DND-41 (cell line): ENCODE data around the gene IL4I1.

Experiments
- ATAC-seq: fragments of 200-7000 bp; cut with Tn5 transposase; 3 replicates; pipeline ENCODE4 v1.9.1; 2021; ENCODE audit warnings: low read depth; ENCODE audit not compliant: insufficient read depth
- DNase-seq: peaks from one replicate; pipeline ENCODE4 v3.0.0-alpha.2; 2020
- H2AFZ ChIP-seq: 2 replicates; pipeline ENCODE4 v1.6.0; 2012; ENCODE audit warnings: low read depth, low read length
- H3K27ac ChIP-seq: 2 replicates; pipeline ENCODE4 v1.5.1; 2012; ENCODE audit warnings: low read length, inconsistent platforms
- H3K27me3 ChIP-seq: fragments of 200-600 bp; sonication (generic); 2 replicates; pipeline ENCODE4 v1.6.0; 2012; ENCODE audit warnings: low read length, mild to moderate bottlenecking, inconsistent platforms; ENCODE audit not compliant: insufficient read depth, poor library complexity
- H3K36me3 ChIP-seq: 2 replicates; pipeline ENCODE4 v1.5.1; 2012; ENCODE audit warnings: low read length, inconsistent platforms; ENCODE audit not compliant: insufficient read depth
- H3K4me1 ChIP-seq: 2 replicates; pipeline ENCODE4 v1.5.1; 2012; ENCODE audit warnings: mild to moderate bottlenecking, low read length; ENCODE audit not compliant: insufficient read depth
- H3K4me2 ChIP-seq: 2 replicates; pipeline ENCODE4 v1.6.0; 2012; ENCODE audit warnings: mild to moderate bottlenecking, moderate library complexity, low read length, inconsistent platforms; ENCODE audit not compliant: insufficient read depth
- H3K4me3 ChIP-seq, 2 experiments: fragments of 200-600 bp in 1 of 2; shearing (Covaris generic) in 1 of 2; 2 replicates each; pipeline ENCODE4 v1.5.1; 2012 to 2016; ENCODE audit warnings: inconsistent platforms in 2 of 2, low read length in 2 of 2, mild to moderate bottlenecking in 2 of 2, low read depth in 1 of 2, moderate library complexity in 1 of 2
- H3K79me2 ChIP-seq: 2 replicates; pipeline ENCODE4 v1.6.0; 2012; ENCODE audit warnings: low read length, inconsistent platforms; ENCODE audit not compliant: insufficient read depth
- H3K9ac ChIP-seq: 2 replicates; pipeline ENCODE4 v1.6.0; 2012; ENCODE audit warnings: low read depth, mild to moderate bottlenecking, inconsistent platforms, low read length, moderate library complexity
- H3K9me3 ChIP-seq: 2 replicates; pipeline ENCODE4 v1.5.1; 2012; ENCODE audit warnings: low read length, moderate library complexity, mild to moderate bottlenecking, inconsistent platforms; ENCODE audit not compliant: insufficient read depth, severe bottlenecking
- H4K20me1 ChIP-seq: 2 replicates; pipeline ENCODE4 v1.6.0; 2012; ENCODE audit warnings: low read length; ENCODE audit not compliant: insufficient read depth
- EZH2 ChIP-seq: IDR thresholded peaks from 3 replicates; pipeline ENCODE4 v1.6.1; 2012; ENCODE audit warnings: borderline replicate concordance, low read depth, mild to moderate bottlenecking, moderate library complexity, low read length, inconsistent platforms; ENCODE audit not compliant: severe bottlenecking
- TF ChIP-seq, protein P1 (sequence below): IDR thresholded peaks from 2 replicates; pipeline ENCODE4 v1.5.1; 2012; ENCODE audit warnings: borderline replicate concordance, low read length, moderate library complexity, mild to moderate bottlenecking; ENCODE audit not compliant: poor library complexity, severe bottlenecking; ENCODE audit errors: extremely low read depth

IL4I1 gene

DNA sequence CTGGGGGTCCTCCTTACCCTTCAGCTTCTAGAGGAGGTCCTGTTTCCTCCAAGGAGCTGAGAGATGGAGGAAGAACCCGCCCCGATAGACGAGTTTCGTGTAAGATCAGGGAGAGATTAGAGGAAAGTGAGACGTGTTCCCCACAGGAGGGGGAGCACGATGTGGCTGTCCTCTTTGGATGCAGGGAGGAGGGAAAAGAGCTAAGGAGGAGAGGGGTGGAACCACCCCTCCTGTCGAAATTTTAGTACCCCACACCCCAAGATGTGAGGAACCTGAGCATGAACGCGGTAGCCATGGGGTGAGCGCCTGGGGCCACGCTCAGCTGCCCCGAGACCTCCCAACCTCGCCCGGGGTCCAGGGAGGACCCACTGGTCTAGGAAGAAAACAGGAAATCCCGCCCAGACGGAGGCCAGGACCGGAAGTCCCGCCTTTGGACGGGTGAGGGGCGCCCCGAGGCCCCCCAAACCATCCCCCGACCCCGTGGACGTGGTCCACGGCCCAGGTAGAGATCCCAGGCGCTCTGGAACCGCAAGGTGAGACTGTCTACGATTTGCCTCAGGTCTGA lies 20.7 kb downstream of the IL4I1 start:
- peak; percentile 20; the same call in 1 of the 3 replicates for ATAC-seq
- Histone ChIP-seq H4K20me1 (no peaks in the 10 kb centered on the region; the same call in 1 of the 2 replicates), H3K27me3 (no peaks in the 10 kb centered on the region), H3K79me2 (peaks cover 39% of the 10 kb centered on the region), H3K4me3 (peak overlapping the region; percentile 78 to 86), H3K4me2 (peak overlapping the region; percentile 98), H2AFZ (peak overlapping the region; percentile 87), H3K9me3 (no peaks in the 10 kb centered on the region), H3K9ac (peak overlapping the region; percentile 93), H3K4me1 (peaks cover 39% of the 10 kb centered on the region), H3K27ac (peak overlapping the region; percentile 99), H3K36me3 (peaks cover 34% of the 10 kb centered on the region)
- peak; percentile 71 for DNase-seq
- TF ChIP-seq, protein P1, sequence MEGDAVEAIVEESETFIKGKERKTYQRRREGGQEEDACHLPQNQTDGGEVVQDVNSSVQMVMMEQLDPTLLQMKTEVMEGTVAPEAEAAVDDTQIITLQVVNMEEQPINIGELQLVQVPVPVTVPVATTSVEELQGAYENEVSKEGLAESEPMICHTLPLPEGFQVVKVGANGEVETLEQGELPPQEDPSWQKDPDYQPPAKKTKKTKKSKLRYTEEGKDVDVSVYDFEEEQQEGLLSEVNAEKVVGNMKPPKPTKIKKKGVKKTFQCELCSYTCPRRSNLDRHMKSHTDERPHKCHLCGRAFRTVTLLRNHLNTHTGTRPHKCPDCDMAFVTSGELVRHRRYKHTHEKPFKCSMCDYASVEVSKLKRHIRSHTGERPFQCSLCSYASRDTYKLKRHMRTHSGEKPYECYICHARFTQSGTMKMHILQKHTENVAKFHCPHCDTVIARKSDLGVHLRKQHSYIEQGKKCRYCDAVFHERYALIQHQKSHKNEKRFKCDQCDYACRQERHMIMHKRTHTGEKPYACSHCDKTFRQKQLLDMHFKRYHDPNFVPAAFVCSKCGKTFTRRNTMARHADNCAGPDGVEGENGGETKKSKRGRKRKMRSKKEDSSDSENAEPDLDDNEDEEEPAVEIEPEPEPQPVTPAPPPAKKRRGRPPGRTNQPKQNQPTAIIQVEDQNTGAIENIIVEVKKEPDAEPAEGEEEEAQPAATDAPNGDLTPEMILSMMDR, result no peak
- TF ChIP-seq EZH2, result no peak

DNA sequence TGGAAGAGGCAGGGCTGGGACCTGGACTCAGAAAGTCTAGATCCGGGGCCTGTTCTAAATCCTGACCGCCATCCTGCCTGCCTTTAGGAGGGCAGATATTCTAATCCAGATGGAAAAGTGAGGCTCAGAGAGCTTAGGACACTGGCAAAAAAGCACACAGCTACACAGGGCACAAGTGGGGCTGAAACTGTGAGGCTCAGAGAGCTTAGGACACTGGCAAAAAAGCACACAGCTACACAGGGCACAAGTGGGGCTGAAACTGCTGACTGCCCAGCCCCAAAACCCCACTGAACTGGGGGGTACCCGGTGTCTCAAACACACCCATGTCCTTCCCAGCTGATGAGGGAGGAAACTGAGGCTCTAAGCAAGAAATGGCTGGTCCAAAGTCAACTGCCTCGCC lies 21.5 kb downstream of the IL4I1 start:
- Histone ChIP-seq H4K20me1 (no peaks in the 10 kb centered on the region; the same call in 1 of the 2 replicates), H3K4me2 (peak overlapping the region; percentile 98), H3K9me3 (no peaks in the 10 kb centered on the region), H3K4me1 (peaks cover 47% of the 10 kb centered on the region), H3K9ac (peak overlapping the region; percentile 93), H2AFZ (no peak overlapping the region), H3K4me3 (peak overlapping the region in 1 of 2 experiments; percentile 86; a peak in 3 of 4 replicates), H3K27ac (peak overlapping the region; percentile 99), H3K79me2 (peaks cover 39% of the 10 kb centered on the region), H3K36me3 (peaks cover 29% of the 10 kb centered on the region), H3K27me3 (no peaks in the 10 kb centered on the region)
- ATAC-seq (no peak), DNase-seq (no peak)
- no peak for TF ChIP-seq EZH2
- TF ChIP-seq, protein P1, result no peak

DNA sequence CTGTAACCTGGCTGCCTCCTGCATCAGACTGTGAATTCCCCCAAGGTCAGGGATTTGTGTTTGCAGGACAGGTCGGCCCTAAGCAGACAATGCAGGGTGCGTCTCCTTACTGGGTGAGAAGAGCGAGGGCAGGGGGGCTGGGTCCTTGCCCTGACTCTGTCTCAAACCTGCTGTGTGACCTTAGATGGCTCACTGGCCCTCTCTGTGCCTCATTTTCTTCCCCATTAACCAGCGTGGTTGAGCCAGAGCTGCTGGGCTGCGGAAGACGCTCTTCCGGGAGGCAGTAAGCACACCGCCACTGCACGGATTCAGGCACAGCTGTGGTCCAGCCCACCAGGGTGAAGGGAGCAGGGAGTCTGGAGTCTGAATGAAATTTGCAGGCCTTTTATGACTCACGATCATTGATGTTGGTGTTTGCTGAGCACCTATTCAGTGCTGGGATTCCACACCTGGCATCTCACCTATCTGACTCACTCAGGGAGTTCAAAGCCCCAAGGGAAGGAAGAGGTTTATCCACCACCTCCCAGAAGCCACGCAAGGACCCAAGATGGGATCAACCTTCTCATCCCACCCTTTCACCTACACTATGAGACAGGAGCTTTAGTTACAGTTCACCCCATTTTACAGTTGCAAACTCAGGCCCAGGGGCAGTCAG lies 22.1 kb downstream of the IL4I1 start:
- TF ChIP-seq EZH2, result no peak
- Histone ChIP-seq H3K79me2 (peaks cover 39% of the 10 kb centered on the region), H3K4me2 (peak overlapping the region; percentile 98), H3K27me3 (no peaks in the 10 kb centered on the region), H2AFZ (no peak overlapping the region), H3K9ac (peak overlapping the region; percentile 93), H3K27ac (no peak overlapping the region), H3K36me3 (peaks cover 27% of the 10 kb centered on the region), H3K4me1 (peaks cover 51% of the 10 kb centered on the region), H4K20me1 (no peaks in the 10 kb centered on the region; the same call in 1 of the 2 replicates), H3K4me3 (no peak overlapping the region), H3K9me3 (no peaks in the 10 kb centered on the region)
- ATAC-seq (no peak), DNase-seq (no peak)

DNA sequence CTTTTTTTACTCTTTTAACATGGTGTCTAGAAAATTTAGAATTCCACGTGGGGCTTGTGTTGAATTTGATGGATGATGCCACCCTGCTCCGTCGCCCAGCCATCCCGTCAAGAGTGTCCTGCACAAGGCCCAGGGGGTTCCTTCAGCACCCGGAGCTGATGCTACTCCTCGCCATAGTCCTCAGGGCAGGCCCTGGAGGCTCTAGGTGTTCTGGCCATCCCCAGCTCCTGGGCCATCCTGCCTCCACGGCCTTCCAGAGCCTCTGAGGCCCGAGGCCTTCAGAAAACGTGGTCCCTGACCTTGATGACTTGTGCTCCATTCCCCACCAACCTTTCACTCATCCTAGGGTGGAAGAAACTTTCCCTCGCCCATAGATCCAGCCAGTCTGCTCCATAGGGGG lies 22.9 kb downstream of the IL4I1 start:
- no peaks in the 10 kb centered on the region for H3K9me3 ChIP-seq
- H3K9ac ChIP-seq, result peak overlapping the region; percentile 12; the same call in 1 of the 2 replicates
- no peak for DNase-seq
- no peak overlapping the region for H3K4me3 ChIP-seq
- peaks cover 47% of the 10 kb centered on the region for H3K4me1 ChIP-seq
- no peaks in the 10 kb centered on the region for H3K27me3 ChIP-seq
- ATAC-seq, result no peak
- no peaks in the 10 kb centered on the region; the same call in 1 of the 2 replicates for H4K20me1 ChIP-seq
- no peak overlapping the region for H3K4me2 ChIP-seq
- no peak overlapping the region for H3K27ac ChIP-seq
- no peak for TF ChIP-seq EZH2
- TF ChIP-seq, protein P1, result no peak
- H3K79me2 ChIP-seq, result peaks cover 35% of the 10 kb centered on the region
- no peak overlapping the region for H2AFZ ChIP-seq
- H3K36me3 ChIP-seq, result peaks cover 20% of the 10 kb centered on the region
